K562 (cell line): Measurements from ENCODE around the gene OOEP. TPM values are rescaled to one million over a fixed set of nuclear protein-coding genes. Genes with fewer than 3 reads are reported as not detected.

Source experiments
- ATAC-seq: fragments of 200-7000 bp; cut with Tn5 transposase; 3 replicates; pipeline ENCODE4 v1.9.1; 2020; ENCODE audit warnings: moderate library complexity
- BruUV-seq: library from RNA; stranded (reverse); fragments of 400-500 nt; replicated peaks from 2 replicates; lab custom pipeline; 2021; lab: Mats Ljungman, UMichigan
- CTCF ChIA-PET: fragments of 300-600 bp; formaldehyde crosslinking; extraction: SDS; loops from one replicate; lab custom pipeline; 2021; ENCODE audit warnings: low intra/inter-chr PET ratio; lab: Yijun Ruan, JAX
- POLR2A ChIA-PET: fragments of 300-600, 350-650 bp; sonication (Branson Sonifier 250); formaldehyde crosslinking; extraction: SDS; loops from one replicate; lab custom pipeline; 2021; ENCODE audit warnings: antibody characterized with exemption, inconsistent platforms; lab: Yijun Ruan, JAX
- DNase-seq, 4 experiments: peaks; one replicate each; pipeline versions ENCODE4 v3.0.0 to v3.0.0-alpha.2; 2011 to 2018; ENCODE audit warnings: low spot score in 3 of 4, mixed read lengths in 3 of 4; ENCODE audit errors: extremely low read depth in 1 of 4
- FAIRE-seq: peaks from 2 replicates; lab custom pipeline; 2011; peaks lifted over from hg19 to GRCh38; lab: Jason Lieb, UNC
- H2AFZ ChIP-seq: 2 replicates; pipeline ENCODE4 v1.6.0; 2011; ENCODE audit warnings: low read depth, low read length, control low read depth, inconsistent platforms
- H3K27ac ChIP-seq: fragments of 200-600 bp; 3 replicates; pipeline ENCODE4 v1.8.0; 2011; ENCODE audit warnings: low read depth, mild to moderate bottlenecking, control low read depth, inconsistent platforms, low read length, moderate library complexity, mixed read lengths; ENCODE audit errors: extremely low read depth
- H3K27me3 ChIP-seq, 2 experiments: fragments of 300-600 bp in 1 of 2; 2 replicates in 1 of 2; 3 replicates in 1 of 2; pipeline versions ENCODE4 v1.6.0 to v1.8.0; 2011; ENCODE audit warnings: inconsistent platforms in 2 of 2, low read length in 2 of 2, mild to moderate bottlenecking in 1 of 2, mixed read lengths in 1 of 2, moderate library complexity in 1 of 2; ENCODE audit not compliant: control insufficient read depth in 2 of 2, insufficient read depth in 2 of 2
- H3K36me3 ChIP-seq: fragments of 300-600 bp; 3 replicates; pipeline ENCODE4 v1.8.0; 2011; ENCODE audit warnings: mild to moderate bottlenecking, low read length, inconsistent platforms; ENCODE audit not compliant: control insufficient read depth, insufficient read depth
- H3K4me1 ChIP-seq, 2 experiments: fragments of 200-600 bp in 1 of 2; replicated peaks in 1 of 2; 2 replicates in 1 of 2; 3 replicates in 1 of 2; pipeline versions ENCODE4 v1.5.1 to v1.8.0; 2011; ENCODE audit warnings: inconsistent platforms in 2 of 2, low read length in 2 of 2, mild to moderate bottlenecking in 1 of 2, mixed read lengths in 1 of 2, moderate library complexity in 1 of 2; ENCODE audit not compliant: control insufficient read depth in 2 of 2, insufficient read depth in 2 of 2
- H3K4me2 ChIP-seq: 2 replicates; pipeline ENCODE4 v1.6.1; 2011; ENCODE audit warnings: low read length, control low read depth, inconsistent platforms, mixed read lengths; ENCODE audit not compliant: insufficient read depth
- H3K4me3 ChIP-seq: fragments of 200-600 bp; sonication (generic), shearing (Covaris generic); 2 replicates; pipeline ENCODE4 v1.5.1; 2016; ENCODE audit warnings: control low read depth, inconsistent platforms
- H3K79me2 ChIP-seq: fragments of 200-600 bp; 3 replicates; pipeline ENCODE4 v1.8.0; 2011; ENCODE audit warnings: low read length, inconsistent platforms; ENCODE audit not compliant: control insufficient read depth, insufficient read depth
- H3K9ac ChIP-seq, 2 experiments: 2 replicates each; pipeline versions ENCODE4 v1.6.0 to v1.6.1; 2011; ENCODE audit warnings: low read depth in 2 of 2, low read length in 2 of 2, control low read depth in 1 of 2, inconsistent platforms in 1 of 2, mild to moderate bottlenecking in 1 of 2, mixed read lengths in 1 of 2; ENCODE audit not compliant: insufficient read depth in 1 of 2
- H3K9me1 ChIP-seq: one replicate; pipeline ENCODE4 v1.6.0; 2011; ENCODE audit warnings: inconsistent platforms, mild to moderate bottlenecking, low read length, moderate library complexity; ENCODE audit not compliant: control insufficient read depth, insufficient read depth
- H3K9me3 ChIP-seq: replicated peaks from 2 replicates; pipeline ENCODE4 v1.5.1; 2011; ENCODE audit warnings: low read depth, low read length, inconsistent platforms; ENCODE audit not compliant: control insufficient read depth, insufficient read depth
- H4K20me1 ChIP-seq: replicated peaks from 2 replicates; pipeline ENCODE4 v1.6.1; 2011; ENCODE audit warnings: low read length, inconsistent platforms, mixed read lengths; ENCODE audit not compliant: control insufficient read depth, insufficient read depth
- ARNT ChIP-seq, 2 experiments: fragments of 450-650 bp; IDR thresholded peaks; 2 replicates each; pipeline ENCODE4 v1.6.1; 2016; ENCODE audit warnings: mild to moderate bottlenecking in 1 of 2
- CAMTA2 ChIP-seq: fragments of 250-450 bp; sonication (Bioruptor Pico); conservative IDR thresholded peaks from 2 replicates; pipeline ENCODE4 v1.5.1; 2022
- CHD4 ChIP-seq: fragments of 200-600 bp; sonication (generic); IDR thresholded peaks from 3 replicates; pipeline ENCODE4 v1.6.1; 2012; ENCODE audit warnings: low read depth, mild to moderate bottlenecking, mixed read lengths, low read length, inconsistent platforms; ENCODE audit not compliant: insufficient read depth, insufficient replicate concordance, poor library complexity, severe bottlenecking
- ETS2 ChIP-seq: IDR thresholded peaks from 2 replicates; pipeline ENCODE4 v1.6.1; 2016; ENCODE audit warnings: borderline replicate concordance, missing genetic modification characterization, mild to moderate bottlenecking, moderate library complexity, missing compliant biosample characterization; ENCODE audit not compliant: poor library complexity, severe bottlenecking
- EZH2 ChIP-seq: IDR thresholded peaks from 2 replicates; pipeline ENCODE4 v1.6.1; 2012; ENCODE audit warnings: low read depth, mild to moderate bottlenecking, inconsistent platforms, low read length, borderline replicate concordance
- GTF2A2 ChIP-seq: IDR thresholded peaks from 2 replicates; pipeline ENCODE4 v1.6.1; 2016; ENCODE audit warnings: mild to moderate bottlenecking, missing genetic modification characterization, missing compliant biosample characterization
- MEF2A ChIP-seq: IDR thresholded peaks from 2 replicates; pipeline ENCODE4 v1.6.1; 2011; ENCODE audit warnings: low read depth, mild to moderate bottlenecking, low read length, moderate library complexity; ENCODE audit not compliant: control insufficient read depth
- MTF1 ChIP-seq: fragments of 250-450 bp; sonication (Bioruptor Pico); IDR thresholded peaks from 2 replicates; pipeline ENCODE4 v1.9.0; 2021; ENCODE audit warnings: moderate library complexity, mild to moderate bottlenecking, inconsistent platforms, borderline replicate concordance
- NCOA4 ChIP-seq: fragments of 450-650 bp; IDR thresholded peaks from 2 replicates; pipeline ENCODE4 v1.6.1; 2018; ENCODE audit warnings: mild to moderate bottlenecking; ENCODE audit not compliant: partially characterized antibody
- ZKSCAN8 ChIP-seq: fragments of 200-800 bp; sonication (Bioruptor generic); IDR thresholded peaks from 2 replicates; pipeline ENCODE4 v1.6.1; 2016; ENCODE audit warnings: missing genetic modification characterization, missing compliant biosample characterization
- ZNF318 ChIP-seq, 2 experiments: fragments of 450-650 bp; IDR thresholded peaks; 2 replicates each; pipeline ENCODE4 v1.6.1; 2016; ENCODE audit warnings: mild to moderate bottlenecking in 2 of 2, borderline replicate concordance in 1 of 2, low read depth in 1 of 2, moderate library complexity in 1 of 2
- ZNF583 ChIP-seq: fragments of 250-450 bp; sonication (Bioruptor Pico); IDR thresholded peaks from 2 replicates; pipeline ENCODE4 v1.4.0; 2020
- WGBS: fragments of 100-300 bp; shearing (Covaris generic); methylation state at CpG from one replicate; pipeline ENCODE4 v1.1.6; 2016; ENCODE audit warnings: low coverage, mixed read lengths; ENCODE audit not compliant: insufficient coverage; ENCODE audit errors: missing lambda C conversion rate; 5-methylcytosine and 5-hydroxymethylcytosine counted together
- in situ Hi-C: fragments of 300-500 bp; cut with MboI; formaldehyde crosslinking; loops from 4 replicates; pipeline ENCODE4 v1.15.0; 2018; ENCODE audit warnings: inconsistent platforms, mixed read lengths
- intact Hi-C: fragments of 100-400 bp; cut with micrococcal nuclease; formaldehyde crosslinking; loops from 2 replicates; pipeline ENCODE4 v1.14.2; 2022
- polyA plus RNA-seq, 8 experiments: library from polyadenylated mRNA; depleted of rRNA in 4 of 8; stranded (reverse) in 5 of 8; unstranded in 3 of 8; fragments of >200 nt; fragmentation: Nextera tagmentation in 2 of 8; fragmentation: Illumina TruSeq in 1 of 8; extraction: Ambion mirVana in 2 of 8; extraction: Trizol in 1 of 8; gene quantifications; 2 replicates each; pipeline versions ENCODE4 v1.2.1 to v1.2.3, GENCODE V29; 2011 to 2014; ENCODE audit warnings: inconsistent platforms in 1 of 8, missing spikeins in 1 of 8
- total RNA-seq, 7 experiments: library from RNA; depleted of rRNA in 6 of 7; stranded (reverse); fragments of >200 nt in 6 of 7; fragmentation: Illumina TruSeq in 2 of 7; extraction: Trizol in 2 of 7; gene quantifications; 2 replicates each; pipeline versions ENCODE4 v1.2.1 to v1.2.3, GENCODE V29; 2011 to 2021; ENCODE audit warnings: low replicate concordance in 1 of 7

The OOEP gene
- total and polyA plus RNA-seq, 9 of the 15 experiments (the other 6 are each of a cell fraction or from before 2014, with no cell fraction given) = not detected

DNA sequence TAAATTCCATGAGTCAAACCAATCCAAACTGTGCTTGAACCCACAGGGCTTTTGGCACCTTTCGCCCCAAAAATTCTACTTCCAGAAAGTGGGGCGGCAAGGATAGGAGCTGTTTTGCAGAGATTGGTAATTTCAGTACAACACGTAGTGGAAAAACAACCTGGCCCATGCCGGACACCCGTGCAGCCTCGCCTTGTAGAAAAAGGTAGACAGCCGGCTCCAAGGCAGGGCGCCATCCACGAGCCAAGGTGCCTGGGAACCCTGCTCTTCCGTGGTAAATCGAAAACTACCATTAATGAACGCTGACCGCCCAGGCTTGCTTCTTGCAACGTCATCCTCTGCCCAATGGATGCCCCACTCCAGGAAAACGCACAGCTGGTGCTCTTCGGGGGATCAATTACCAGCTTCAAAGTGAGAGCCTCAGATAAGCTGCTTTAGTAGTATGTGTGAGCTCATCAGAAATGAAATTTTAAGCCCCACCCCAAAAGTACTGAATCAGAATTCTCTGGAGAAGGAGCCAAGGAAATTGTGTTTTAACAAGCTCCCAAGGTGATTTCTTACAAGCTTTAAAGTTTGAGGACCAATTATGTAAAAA, 1.8 kb downstream of the OOEP start:
- Histone ChIP-seq H3K9me3 (no peaks in the 10 kb centered on the region), H3K9ac (peak overlapping the region in 1 of 2 experiments; percentile 68; a peak in 1 of 4 replicates), H3K9me1 (no peaks in the 10 kb centered on the region), H4K20me1 (no peaks in the 10 kb centered on the region), H3K4me3 (no peak overlapping the region), H3K27ac (no peak overlapping the region), H3K4me2 (peak overlapping the region; percentile 36; the same call in 1 of the 2 replicates), H3K27me3 (peaks cover 0 to 20% of the 10 kb centered on the region in 2 experiments; a peak in 3 of 5 replicates), H3K4me1 (peaks cover 4 to 15% of the 10 kb centered on the region in 2 experiments; a peak in 3 of 5 replicates), H3K79me2 (no peaks in the 10 kb centered on the region), H3K36me3 (no peaks in the 10 kb centered on the region), H2AFZ (peak overlapping the region; percentile 28; the same call in 1 of the 2 replicates)
- DNase-seq (no peak), ATAC-seq (peak; percentile 62), FAIRE-seq (no peak)
- in situ Hi-C loops = no loop called here
- WGBS = 8% methylated on average over 16 of the region's 16 CpGs
- intact Hi-C loops = no loop called here
- no TSS peak for BruUV-seq
- ChIA-PET CTCF (no interaction called here), POLR2A (interaction anchor here (0.7 to 0.8 kb wide), 2 partner anchors 21 to 61 kb away, joined by 3 to 5 read pairs; no protein-coding TSS in a partner anchor)
- no peak for TF ChIP-seq ETS2
- TF ChIP-seq EZH2 = no peak
- TF ChIP-seq CHD4 = no peak
- TF ChIP-seq ZNF318 (IDR thresholded peaks at IDR 0.05; ENCODE audit: borderline replicate concordance in 1 of 2, low read depth in 1 of 2) = no peak
- no peak for TF ChIP-seq ARNT (IDR thresholded peaks at IDR 0.05)
- no peak for TF ChIP-seq ZNF583
- no peak for TF ChIP-seq ZKSCAN8
- no peak for TF ChIP-seq MEF2A
- no peak for TF ChIP-seq CAMTA2
- no peak for TF ChIP-seq NCOA4
- TF ChIP-seq GTF2A2 (tag) = no peak
- no peak for TF ChIP-seq MTF1 (CRISPR knock-in tag)
